GM20000 (cell line): Measurements from ENCODE around the gene PMVK.

Experiments
- DNase-seq: peaks from one replicate; pipeline ENCODE4 v3.0.0; 2012; ENCODE audit warnings: low spot score
- CTCF ChIP-seq: IDR thresholded peaks from 2 replicates; pipeline ENCODE4 v1.5.1; 2012; ENCODE audit warnings: mild to moderate bottlenecking, control low read depth; ENCODE audit errors: extremely low read depth, missing control alignments

PMVK gene

GRCh38 chr1:154944401-154945159 is 8.1 kb upstream of the PMVK start:
- TF ChIP-seq CTCF = no peak
- DNase-seq = no peak

DNA sequence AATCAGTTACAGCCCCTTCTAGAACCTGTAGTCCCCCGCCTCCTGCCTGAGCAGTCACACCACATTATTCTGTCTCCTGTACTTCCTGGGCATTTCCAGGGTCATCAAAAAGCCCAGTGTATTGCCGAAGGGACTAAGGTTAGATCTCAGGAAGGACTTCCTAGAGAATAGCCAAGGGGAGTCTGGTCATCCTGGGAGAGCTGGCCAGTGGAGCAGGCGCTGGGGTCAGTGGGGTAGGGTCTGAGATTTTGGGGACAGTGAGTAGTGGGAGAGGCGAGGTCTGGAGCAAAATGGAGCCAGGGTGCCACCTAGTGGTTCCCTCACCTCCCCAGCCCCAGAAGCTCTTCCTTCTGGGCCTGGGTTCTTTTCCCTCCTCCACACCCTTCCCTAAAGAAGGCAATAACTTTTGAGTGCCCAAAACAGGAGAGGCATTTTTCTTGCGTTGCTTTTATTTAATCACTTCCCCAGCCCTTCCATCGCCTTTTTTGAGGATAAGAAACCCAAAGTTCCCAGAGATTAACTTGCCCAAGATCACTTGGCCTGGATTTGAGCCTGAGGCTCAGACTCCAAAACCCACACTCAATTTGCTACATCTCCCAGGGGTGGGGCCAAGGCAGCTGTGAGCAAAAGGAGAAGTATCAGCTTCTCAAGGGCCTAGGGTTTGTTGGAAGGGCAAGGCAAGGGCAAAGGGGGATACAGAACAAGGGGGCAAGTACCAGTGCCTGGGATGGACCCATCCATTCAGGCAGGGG is 7.3 kb upstream of the PMVK start:
- DNase-seq = peak; percentile 69
- peak; percentile 61 for TF ChIP-seq CTCF

DNA sequence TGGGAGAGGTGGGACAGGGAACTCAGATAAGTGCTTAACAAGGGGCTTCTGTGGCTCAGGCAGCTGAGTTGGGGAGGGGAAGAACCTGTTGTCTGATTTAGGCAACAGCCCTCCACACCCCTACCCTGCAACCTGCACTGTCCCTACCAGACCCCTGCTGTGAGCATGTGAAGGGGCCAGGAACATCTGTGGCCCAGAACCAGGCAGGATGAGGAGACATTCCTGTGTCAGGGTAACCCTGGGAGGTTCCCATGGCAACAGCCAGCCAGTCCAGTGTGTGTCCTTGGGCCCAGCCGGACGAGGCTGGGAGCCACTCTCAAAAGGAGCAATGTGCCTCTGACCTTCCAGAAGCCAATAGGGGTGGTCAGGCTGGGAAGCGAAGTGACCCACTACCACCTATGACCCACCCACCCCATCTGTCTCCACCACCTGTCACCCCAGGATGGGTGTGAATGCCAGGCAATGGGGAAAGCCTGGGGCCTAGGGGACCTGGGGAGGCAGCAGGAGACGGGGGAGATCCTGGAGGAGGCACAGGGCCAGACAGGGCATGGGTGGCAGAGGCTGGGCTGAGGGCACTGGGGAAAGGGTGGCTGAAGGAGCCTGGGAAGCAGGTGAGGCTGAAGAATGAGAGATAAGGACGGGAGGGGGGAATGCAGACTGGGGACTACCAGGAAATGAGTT is 5.0 kb upstream of the PMVK start:
- TF ChIP-seq CTCF = no peak
- no peak for DNase-seq

DNA sequence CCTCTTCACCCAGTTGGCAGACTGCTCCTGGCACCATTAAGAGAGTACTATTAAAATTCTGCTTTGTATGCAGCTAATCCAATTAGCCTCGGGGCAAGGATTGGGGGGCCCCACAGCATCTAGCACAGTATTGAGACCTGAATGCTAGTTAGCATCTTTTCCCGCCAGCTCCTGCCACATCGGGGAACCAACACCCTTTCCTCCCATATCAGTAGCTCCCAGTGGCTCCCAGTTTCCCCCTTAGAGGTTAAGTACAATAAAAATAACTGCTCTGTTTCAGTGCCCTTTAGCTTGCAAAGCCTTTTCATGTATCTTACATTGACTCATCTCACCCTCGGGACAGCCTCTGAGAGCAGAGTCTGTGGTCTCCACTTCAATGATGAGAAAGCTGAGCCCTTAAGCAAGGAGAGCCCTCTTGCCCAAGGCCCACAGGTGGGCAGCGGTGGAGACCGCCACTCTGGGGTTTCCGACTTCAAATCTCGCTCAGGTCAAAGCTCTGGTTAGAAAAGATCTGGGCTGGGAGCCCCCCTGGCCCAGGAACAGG is 4.2 kb upstream of the PMVK start:
- peak; percentile 45 for DNase-seq
- no peak for TF ChIP-seq CTCF

- TF ChIP-seq CTCF = no peak
- no peak for DNase-seq
Measured at GRCh38 chr1:154940213-154940560, 3.7 kb upstream of the PMVK start.

- TF ChIP-seq CTCF = no peak
- no peak for DNase-seq
Measured at GRCh38 chr1:154938604-154939399, 2.3 kb upstream of the PMVK start.
